Adipocyte (in vitro differentiated cells): ENCODE results near the gene SAP25.
A peak's percentile ranks its signal among the peaks of the same experiment; 100 is the strongest.

Experiments used
- DNase-seq: peaks from one replicate; pipeline ENCODE4 v3.0.0-alpha.2; 2015; ENCODE audit warnings: low read depth
- H3K27me3 ChIP-seq: replicated peaks from 2 replicates; pipeline ENCODE4 v1.7.0; 2013; ENCODE audit warnings: mild to moderate bottlenecking, low read length, moderate library complexity; ENCODE audit not compliant: control insufficient read depth, insufficient read depth
- H3K36me3 ChIP-seq: 2 replicates; pipeline ENCODE4 v1.7.0; 2013; ENCODE audit warnings: low read length, mild to moderate bottlenecking, moderate library complexity; ENCODE audit not compliant: control insufficient read depth, insufficient read depth, severe bottlenecking
- H3K4me1 ChIP-seq: 2 replicates; pipeline ENCODE4 v1.7.0; 2013; ENCODE audit warnings: mild to moderate bottlenecking, low read length, moderate library complexity; ENCODE audit not compliant: control insufficient read depth, insufficient read depth
- H3K4me3 ChIP-seq: 2 replicates; pipeline ENCODE4 v1.7.0; 2013; ENCODE audit warnings: mild to moderate bottlenecking, low read length, moderate library complexity
- H3K9ac ChIP-seq: 2 replicates; pipeline ENCODE4 v1.7.0; 2013; ENCODE audit warnings: mild to moderate bottlenecking, low read length, moderate library complexity
- H3K9me3 ChIP-seq: 2 replicates; pipeline ENCODE4 v1.7.0; 2013; ENCODE audit warnings: mild to moderate bottlenecking, low read length, moderate library complexity; ENCODE audit not compliant: control insufficient read depth

Gene SAP25

GRCh38 chr7:100590077-100590737 is 16.5 kb upstream of the SAP25 start:
- H3K36me3 ChIP-seq: no peaks in the 10 kb centered on the region
- no peak for DNase-seq
- peaks cover 11% of the 10 kb centered on the region for H3K4me1 ChIP-seq
- H3K9me3 ChIP-seq: no peaks in the 10 kb centered on the region
- no peaks in the 10 kb centered on the region for H3K27me3 ChIP-seq
- H3K9ac ChIP-seq: peak overlapping the region; percentile 13
- H3K4me3 ChIP-seq: no peak overlapping the region

DNA sequence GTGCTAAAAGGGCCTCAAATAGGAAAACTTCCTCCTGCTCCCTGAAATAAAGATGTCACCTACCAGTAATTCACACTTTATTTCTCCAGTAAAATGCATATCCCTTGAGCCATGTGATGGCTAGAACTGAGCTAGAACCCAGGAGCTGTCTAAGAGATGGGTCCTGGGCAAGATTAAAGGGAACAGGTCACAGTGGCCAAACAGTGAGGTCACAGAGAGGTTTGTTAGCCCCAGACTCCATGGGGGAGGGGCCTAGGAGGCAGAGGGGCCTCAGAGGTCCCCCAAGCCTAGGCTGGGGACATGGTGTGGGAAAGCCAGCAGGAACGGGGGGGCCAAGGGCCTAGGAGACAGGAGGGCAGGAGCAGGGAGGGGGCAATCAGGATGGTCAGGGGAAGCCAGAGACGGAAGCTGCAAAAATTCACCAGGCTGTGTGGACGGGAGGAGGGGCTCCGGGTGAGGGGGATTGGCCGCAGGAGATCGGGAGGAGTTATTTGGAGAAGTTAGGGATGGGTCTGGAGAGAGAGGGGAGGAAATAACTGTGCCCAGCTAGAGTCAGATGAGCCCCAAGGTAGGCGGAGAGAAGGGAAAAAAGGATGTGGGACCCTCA is 15.7 kb upstream of the SAP25 start:
- Histone ChIP-seq H3K4me3 (no peak overlapping the region), H3K27me3 (no peaks in the 10 kb centered on the region), H3K36me3 (no peaks in the 10 kb centered on the region), H3K4me1 (peaks cover 19% of the 10 kb centered on the region), H3K9me3 (no peaks in the 10 kb centered on the region), H3K9ac (no peak overlapping the region)
- DNase-seq: no peak

- H3K9me3 ChIP-seq: no peaks in the 10 kb centered on the region
- H3K9ac ChIP-seq: no peak overlapping the region
- no peaks in the 10 kb centered on the region for H3K27me3 ChIP-seq
- H3K4me1 ChIP-seq: peaks cover 26% of the 10 kb centered on the region
- no peak overlapping the region for H3K4me3 ChIP-seq
- no peaks in the 10 kb centered on the region for H3K36me3 ChIP-seq
- DNase-seq: peak; percentile 34
Measured at GRCh38 chr7:100588438-100588837, 14.7 kb upstream of the SAP25 start.

DNA sequence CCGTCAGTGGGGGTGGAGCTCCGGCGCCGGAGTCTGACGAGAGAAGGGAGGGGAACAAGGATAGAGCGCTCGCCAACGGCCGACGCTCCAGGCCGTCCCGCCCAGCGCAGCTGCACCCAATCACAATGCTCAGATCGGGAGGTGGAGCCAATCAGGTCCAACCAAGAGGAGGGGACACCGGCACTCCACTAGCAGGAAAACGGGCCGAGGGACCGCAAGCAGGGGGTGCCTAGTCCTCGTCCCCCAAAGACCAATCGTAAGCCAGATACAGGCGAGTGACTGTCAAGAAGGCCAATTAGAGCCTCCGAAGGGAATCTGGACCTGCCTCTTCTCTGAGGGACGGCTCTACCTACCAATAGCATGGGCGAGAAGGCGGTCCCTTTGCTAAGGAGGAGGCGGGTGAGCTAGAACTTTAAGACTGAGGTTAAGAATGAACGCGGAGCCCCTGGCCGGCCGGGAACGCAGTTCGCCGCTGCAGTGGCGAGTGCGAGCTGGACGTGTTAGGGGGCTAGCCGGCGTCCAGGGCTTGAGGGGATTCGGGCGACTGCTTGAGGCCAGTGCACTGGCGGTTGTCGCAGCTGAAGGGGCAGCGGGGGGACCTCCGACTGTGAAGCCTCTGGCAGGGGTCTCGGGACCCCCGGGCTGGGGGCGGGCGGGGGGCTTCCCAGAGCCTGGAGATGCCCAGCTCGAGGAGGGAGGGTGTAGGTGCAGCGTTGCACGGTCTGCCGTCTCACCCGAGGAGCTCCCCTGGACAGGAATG is 12.7 kb upstream of the SAP25 start, which contains the start of gene FBXO24:
Gene FBXO24, plus strand, starts transcription at position 63 of the 760 bp plus-strand sequence. Its CDS starts 298 bp downstream, at position 361.
- DNase-seq: peak; percentile 100
- Histone ChIP-seq H3K4me1 (peaks cover 29% of the 10 kb centered on the region), H3K27me3 (no peaks in the 10 kb centered on the region), H3K9me3 (no peaks in the 10 kb centered on the region), H3K36me3 (peaks cover 10% of the 10 kb centered on the region), H3K4me3 (peak within 1 kb of the TSS; percentile 93), H3K9ac (peak within 1 kb of the TSS; percentile 96)

DNA sequence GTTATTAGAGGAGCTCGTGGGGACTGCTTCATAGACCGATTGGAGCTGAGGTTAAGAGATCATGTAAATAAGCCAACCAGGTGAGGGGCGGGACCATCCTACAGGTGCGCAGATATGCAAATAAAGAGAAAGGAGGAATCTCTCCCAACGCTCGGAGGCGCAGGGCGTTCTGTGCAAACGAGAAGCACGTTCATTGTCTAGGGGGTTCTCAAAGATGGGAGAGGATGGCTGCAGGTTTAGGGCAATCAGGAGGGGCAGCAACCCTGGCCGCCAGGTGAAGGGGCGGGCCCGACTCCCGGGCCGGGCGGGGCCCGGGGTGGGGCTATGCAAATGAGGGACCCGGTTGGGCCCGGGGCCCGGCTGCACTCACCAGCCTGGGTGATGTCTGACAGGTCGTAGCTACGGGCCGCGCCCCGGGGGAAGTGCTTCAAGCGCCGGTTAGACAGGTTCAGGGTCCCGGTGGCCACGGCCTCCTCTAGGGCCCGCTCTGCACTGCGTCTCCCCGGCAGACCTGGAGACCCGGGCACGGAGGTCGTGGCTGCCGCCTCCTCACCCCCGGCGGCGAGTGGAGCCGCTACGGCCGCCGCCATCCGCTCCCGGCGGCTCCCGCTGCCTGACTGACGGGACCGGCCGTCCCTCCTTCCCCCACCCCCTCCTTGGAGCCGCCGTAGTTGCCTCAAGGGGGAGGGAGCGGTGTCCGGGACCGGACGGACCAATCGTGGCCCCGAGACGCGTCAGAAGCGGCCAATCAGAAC is 12.0 kb upstream of the SAP25 start, which contains the start of gene LRCH4:
Gene LRCH4, minus strand, starts transcription at position 619 of the 755 bp plus-strand sequence. Its CDS starts 29 bp downstream, at position 590.
- H3K4me3 ChIP-seq: peak within 1 kb of the TSS; percentile 93
- DNase-seq: peak; percentile 59
- H3K36me3 ChIP-seq: peaks cover 17% of the 10 kb centered on the region
- no peaks in the 10 kb centered on the region for H3K9me3 ChIP-seq
- H3K27me3 ChIP-seq: no peaks in the 10 kb centered on the region
- H3K4me1 ChIP-seq: peaks cover 28% of the 10 kb centered on the region
- peak within 1 kb of the TSS; percentile 96 for H3K9ac ChIP-seq

DNA sequence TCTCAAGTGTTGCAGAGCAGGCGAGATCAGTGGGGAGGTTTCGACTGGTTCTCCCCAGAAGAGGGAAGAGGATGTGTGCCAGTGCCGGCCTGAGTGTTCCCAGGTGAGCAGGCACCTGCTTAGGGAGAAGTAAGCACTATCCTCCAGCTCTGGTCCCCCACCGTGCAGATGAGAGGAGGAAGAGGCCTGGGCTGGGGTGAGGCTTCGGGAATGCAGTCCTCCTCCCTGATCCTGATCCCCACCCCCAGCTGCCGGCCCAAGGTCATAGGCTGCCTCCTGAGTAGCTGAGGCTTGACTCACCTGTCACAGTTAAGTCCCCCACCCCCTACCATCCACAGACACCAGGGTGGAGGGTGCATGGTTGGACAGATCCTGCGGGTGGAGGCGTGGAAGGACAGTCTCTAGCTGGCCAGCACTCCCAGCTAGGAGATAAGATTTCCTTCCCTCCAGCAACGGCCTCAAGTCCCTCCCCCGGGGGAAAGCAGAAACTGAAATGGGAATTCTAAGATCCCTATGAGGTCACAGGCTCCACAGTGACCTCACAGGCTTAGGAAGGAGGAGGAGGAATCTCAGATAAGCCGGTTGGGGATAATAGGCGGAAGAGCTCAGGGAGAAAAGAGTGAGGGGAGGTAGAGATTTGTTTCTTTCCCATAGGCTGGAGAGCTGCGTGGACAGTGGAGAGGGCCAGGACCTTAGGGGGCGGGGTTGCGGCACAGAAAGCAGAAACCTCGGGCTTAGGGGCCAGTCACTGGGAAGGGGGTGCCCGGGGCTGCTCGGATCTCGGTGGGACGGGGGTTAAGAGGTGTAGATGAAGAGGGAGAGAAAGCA is 11.2 kb upstream of the SAP25 start:
- Histone ChIP-seq H3K36me3 (peaks cover 25% of the 10 kb centered on the region), H3K4me1 (peaks cover 20% of the 10 kb centered on the region), H3K27me3 (no peaks in the 10 kb centered on the region), H3K9me3 (no peaks in the 10 kb centered on the region), H3K4me3 (peak overlapping the region; percentile 93), H3K9ac (peak overlapping the region; percentile 96)
- DNase-seq: peak; percentile 74

DNA sequence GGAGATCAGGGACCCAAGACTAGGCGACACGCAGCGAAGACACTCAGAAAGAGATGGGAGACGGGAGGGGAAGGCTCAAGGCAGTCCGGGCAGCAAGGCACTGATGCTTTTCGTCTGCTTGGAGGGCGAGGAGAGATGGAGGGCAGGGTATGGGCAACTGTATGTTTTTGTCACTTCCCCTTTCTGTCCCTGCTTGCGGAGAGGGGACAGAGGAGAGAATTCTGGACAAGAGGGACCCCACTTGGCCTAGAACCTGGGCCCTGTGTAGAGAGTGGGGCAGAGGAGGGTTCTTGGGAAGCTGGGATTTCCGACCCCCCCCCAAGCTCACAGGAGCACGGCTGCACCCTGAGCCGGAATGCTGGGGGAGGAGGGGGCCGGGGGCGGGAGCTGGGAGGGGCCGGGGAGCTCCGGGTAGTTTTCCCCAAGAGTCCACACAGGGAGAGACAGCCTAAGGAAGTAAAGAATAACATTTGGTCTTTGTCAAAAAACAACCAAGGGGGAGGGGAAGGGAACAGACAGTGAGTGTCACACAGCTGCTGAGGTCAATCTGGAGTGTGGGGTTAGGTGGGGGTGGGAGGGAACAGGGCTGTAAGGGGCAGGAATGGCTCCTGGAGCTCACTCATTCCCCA is 10.5 kb upstream of the SAP25 start:
- peak overlapping the region; percentile 96 for H3K9ac ChIP-seq
- peak overlapping the region; percentile 93 for H3K4me3 ChIP-seq
- DNase-seq: peak; percentile 38

DNA sequence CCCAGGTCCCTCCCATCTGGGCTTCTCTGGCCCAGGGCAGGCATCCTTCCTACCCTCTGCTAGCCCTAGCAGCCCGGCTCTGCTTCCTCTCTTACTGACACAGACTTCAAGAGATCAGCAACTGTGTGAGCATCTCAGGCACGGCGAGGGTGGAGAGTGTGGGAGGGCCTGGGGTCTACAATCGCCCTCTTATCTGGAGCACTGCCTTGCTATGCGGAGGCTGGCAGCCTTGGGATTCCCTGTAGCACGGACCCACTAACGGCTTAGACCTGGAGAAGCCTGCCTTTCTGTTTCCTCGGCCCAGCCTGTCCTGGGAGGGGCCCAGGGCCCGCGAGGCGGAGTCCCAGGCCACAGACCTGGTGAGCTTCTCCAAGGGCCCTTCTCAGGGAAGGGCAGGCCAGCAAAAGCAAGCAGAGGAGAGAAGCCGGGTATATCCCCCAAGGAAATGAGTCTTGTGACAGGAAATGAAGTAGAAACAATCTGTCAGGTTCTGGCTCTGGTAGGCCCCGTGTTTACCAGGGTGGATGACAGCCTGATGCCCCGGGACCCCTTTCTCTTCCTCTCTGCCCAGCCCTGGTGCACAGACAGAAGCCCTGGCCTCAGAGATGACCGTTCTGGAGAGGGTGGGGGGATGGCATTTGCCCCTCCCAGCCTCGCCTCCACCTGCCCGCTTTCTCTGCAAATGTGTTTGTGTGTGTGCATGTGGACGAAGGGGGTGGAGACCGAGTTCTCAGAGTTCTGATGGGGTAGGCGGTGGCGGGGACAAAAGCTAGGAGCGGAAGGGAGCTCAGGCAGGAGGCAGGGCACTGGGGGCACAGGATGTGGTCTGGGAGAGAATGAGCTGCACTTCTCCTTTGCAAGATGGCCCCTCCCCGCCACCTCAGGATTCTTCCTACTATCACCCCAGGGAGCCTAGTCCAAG is 9.7 kb upstream of the SAP25 start:
- H3K4me1 ChIP-seq: peaks cover 20% of the 10 kb centered on the region
- DNase-seq: no peak
- H3K27me3 ChIP-seq: no peaks in the 10 kb centered on the region
- H3K9me3 ChIP-seq: no peaks in the 10 kb centered on the region
- H3K4me3 ChIP-seq: peak overlapping the region; percentile 3
- H3K36me3 ChIP-seq: peaks cover 36% of the 10 kb centered on the region
- peak overlapping the region; percentile 46 for H3K9ac ChIP-seq

More for the DNA sequence above, 10.5 kb upstream of the SAP25 start:
- Histone ChIP-seq H3K4me1 (peaks cover 20% of the 10 kb centered on the region), H3K27me3 (no peaks in the 10 kb centered on the region), H3K36me3 (peaks cover 30% of the 10 kb centered on the region), H3K9me3 (no peaks in the 10 kb centered on the region)

- Histone ChIP-seq H3K4me1 (peaks cover 20% of the 10 kb centered on the region), H3K4me3 (no peak overlapping the region), H3K27me3 (no peaks in the 10 kb centered on the region), H3K9me3 (no peaks in the 10 kb centered on the region), H3K36me3 (peaks cover 44% of the 10 kb centered on the region), H3K9ac (peak overlapping the region; percentile 46)
- no peak for DNase-seq
Measured at GRCh38 chr7:100582650-100583049, 8.9 kb upstream of the SAP25 start.
